GM13977 (cell line): ENCODE data around the gene LDAH.
A peak's percentile ranks its signal among the peaks of the same experiment; 100 is the strongest.

ENCODE experiments used
- DNase-seq: peaks from one replicate; pipeline ENCODE4 v3.0.0; 2012; ENCODE audit warnings: low spot score
- in situ Hi-C: fragments of 300-500 bp; cut with MboI; formaldehyde crosslinking; loops from one replicate; pipeline ENCODE4 v1.12.0; 2022; ENCODE audit warnings: low sequenced_read_pairs, low pct_unique_long_range_greater_than_20kb, mixed read lengths, inconsistent platforms; ENCODE audit not compliant: unreplicated experiment
- TF ChIP-seq, protein P1 (sequence below): IDR thresholded peaks from 2 replicates; pipeline ENCODE4 v1.5.1; 2012; ENCODE audit warnings: mild to moderate bottlenecking, control low read depth; ENCODE audit not compliant: insufficient read depth; ENCODE audit errors: extremely low read depth, missing control alignments

LDAH gene

DNA sequence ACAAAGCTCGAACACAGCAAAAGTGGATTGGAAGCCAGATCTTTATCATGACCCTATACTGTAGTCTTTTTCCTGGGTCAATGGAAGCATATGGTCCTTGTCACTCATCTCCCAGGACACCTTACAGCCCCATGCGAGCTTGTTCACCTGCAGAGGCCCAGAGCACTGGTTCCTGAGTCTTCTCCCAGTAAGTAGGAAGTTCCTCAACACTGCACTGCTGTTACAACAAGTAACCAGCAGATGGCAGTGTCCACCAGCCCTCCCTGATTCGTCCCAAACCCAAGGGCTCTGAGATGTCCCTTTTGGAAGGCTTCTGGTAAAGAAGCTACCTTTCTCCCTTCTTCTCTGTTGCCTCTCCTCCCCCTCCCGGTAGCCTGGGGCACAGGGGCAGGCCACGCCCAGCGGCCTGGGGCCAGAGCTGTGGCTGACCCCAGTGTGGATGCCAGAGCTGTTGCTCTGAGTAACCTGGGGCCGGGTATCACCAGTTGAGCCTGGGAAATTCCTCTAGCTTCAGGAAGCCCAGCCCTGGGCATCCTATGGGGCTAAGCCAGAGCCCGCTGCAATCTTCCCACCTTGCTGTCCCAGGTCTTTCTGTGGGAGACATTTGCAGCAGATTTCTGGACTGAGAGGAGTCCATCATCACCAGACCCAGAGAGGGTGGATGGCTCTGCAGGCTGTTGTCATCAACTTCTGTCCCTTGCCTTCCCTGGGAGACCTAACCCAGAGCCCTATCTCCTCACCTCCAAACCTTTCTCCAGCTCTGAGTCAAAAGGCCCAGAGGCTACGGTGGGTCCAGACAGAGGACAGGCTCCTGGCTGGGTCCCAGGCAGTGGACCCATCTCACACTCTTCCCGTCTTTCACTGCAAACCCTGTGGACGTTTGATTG lies 161.2 kb downstream of the LDAH start:
- TF ChIP-seq, protein P1, sequence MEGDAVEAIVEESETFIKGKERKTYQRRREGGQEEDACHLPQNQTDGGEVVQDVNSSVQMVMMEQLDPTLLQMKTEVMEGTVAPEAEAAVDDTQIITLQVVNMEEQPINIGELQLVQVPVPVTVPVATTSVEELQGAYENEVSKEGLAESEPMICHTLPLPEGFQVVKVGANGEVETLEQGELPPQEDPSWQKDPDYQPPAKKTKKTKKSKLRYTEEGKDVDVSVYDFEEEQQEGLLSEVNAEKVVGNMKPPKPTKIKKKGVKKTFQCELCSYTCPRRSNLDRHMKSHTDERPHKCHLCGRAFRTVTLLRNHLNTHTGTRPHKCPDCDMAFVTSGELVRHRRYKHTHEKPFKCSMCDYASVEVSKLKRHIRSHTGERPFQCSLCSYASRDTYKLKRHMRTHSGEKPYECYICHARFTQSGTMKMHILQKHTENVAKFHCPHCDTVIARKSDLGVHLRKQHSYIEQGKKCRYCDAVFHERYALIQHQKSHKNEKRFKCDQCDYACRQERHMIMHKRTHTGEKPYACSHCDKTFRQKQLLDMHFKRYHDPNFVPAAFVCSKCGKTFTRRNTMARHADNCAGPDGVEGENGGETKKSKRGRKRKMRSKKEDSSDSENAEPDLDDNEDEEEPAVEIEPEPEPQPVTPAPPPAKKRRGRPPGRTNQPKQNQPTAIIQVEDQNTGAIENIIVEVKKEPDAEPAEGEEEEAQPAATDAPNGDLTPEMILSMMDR: peak; percentile 91
- in situ Hi-C loops: loop anchor here (10.0 kb wide), 1 partner anchor 303 kb away; no protein-coding TSS in a partner anchor
- peak; percentile 82 for DNase-seq

- in situ Hi-C loops: loop anchor here (10.0 kb wide), 1 partner anchor 304 kb away; no protein-coding TSS in a partner anchor
- DNase-seq: no peak
- TF ChIP-seq, protein P1: no peak
Measured at GRCh38 chr2:20660506-20661420, 162.1 kb downstream of the LDAH start.

DNA sequence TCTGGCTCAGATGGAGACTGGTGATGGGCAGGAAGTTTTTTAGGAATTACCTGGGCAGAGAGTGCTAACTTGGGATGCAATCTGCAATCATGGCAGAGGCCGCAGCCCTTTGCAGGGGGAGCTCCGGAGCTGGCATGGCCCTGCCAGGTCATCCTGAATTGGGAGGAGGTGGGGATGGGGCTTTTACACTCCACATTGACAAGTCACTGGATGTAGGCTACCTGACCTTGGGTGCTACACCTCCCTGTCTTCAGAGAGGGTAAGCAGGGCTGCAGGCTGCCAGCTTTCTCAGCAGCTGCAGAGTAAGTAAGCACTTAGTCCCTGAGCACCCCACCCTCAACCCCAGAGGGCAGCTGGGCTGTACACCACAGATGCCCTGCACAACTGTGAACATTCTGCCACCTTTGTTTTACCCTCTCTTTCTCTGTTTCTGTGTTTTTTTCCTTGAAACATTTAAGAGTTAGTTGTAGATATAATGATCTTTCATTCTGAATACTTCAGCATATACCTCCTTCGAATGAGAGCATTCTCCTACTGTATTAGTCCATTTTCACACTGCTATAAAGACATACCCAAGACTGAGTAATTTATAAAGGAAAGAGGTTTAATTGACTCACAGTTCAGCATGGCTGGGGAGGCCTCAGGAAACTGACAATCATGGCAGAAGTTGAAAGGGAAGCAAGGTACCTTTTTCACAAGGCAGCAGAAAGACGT lies 165.2 kb downstream of the LDAH start:
- in situ Hi-C loops: no loop called here
- TF ChIP-seq, protein P1: no peak
- no peak for DNase-seq

DNA sequence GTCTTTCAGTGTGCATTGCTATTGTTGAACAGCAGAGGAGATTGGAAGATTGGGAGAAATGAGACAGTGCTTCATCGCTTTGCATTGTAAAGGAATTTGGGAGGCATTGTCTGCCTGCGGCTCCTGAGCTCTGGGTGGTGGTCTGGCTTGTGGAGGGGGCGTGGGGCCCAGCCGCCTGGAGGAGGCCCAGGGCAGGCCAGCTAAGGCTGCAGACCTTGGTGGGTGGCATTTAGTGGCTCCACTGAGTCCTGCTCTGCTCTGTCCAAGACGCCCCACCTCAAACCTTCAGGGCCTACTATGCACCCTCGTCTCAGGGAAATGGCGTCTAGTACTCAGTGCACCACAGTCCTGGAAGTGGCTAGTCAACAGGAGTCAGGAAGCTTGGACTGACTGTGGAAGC lies 166.3 kb downstream of the LDAH start:
- in situ Hi-C loops: no loop called here
- DNase-seq: no peak
- TF ChIP-seq, protein P1: no peak

GRCh38 chr2:20654535-20654813 lies 168.4 kb downstream of the LDAH start:
- TF ChIP-seq, protein P1: no peak
- in situ Hi-C loops: no loop called here
- no peak for DNase-seq
